ENCODE measurements around the gene DCBLD1.

GRCh38 chr6:117464700-117465099 lies 17.8 kb upstream of the DCBLD1 start:
- TF ChIP-seq CTCF (IDR thresholded peaks at IDR 0.05; ENCODE audit: low read depth, low read length) (no peak), MYC (IDR thresholded peaks at IDR 0.05; ENCODE audit: low read depth, low read length) (no peak), POLR2A (IDR thresholded peaks at IDR 0.05; ENCODE audit: extremely low read depth, insufficient read length) (no peak), MAX (IDR thresholded peaks at IDR 0.05; ENCODE audit: low read depth, low read length) (no peak)
